Neural cell (in vitro differentiated cells): Measurements from ENCODE around the gene RASA4B.
"Not testable (repeated sequence)": the region's sequence is repeated elsewhere in the genome, so short reads cannot be mapped to it uniquely, and the experiment has no call there.

Experiments used
- POLR2AphosphoS5 ChIP-seq: IDR thresholded peaks from 2 replicates; pipeline ENCODE4 v1.6.1; 2012
- TAF1 ChIP-seq: IDR thresholded peaks from 2 replicates; pipeline ENCODE4 v1.6.1; 2012; ENCODE audit warnings: low read depth

DNA sequence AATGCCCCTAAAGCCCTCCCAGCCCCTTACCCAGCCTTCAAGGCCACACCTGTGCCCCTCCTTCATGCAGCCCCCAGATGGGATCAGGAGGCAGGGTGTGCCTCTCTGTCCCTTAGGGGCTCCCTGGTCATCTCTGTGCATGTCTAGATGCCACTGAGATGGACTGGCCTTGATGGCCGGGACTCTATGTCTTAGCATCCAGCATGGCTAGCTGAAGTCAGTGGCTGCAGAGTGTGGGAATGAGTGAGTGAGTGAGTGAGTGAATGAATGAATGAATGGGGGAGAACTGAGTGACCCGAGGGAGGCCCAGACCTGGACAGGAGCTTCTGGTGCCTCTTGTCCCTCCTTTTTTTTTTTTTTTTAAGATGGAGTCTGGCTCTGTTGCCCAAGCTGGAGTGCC lies 14.6 kb upstream of the RASA4B start:
- TF ChIP-seq TAF1, POLR2AphosphoS5: not testable (repeated sequence)
